WTC11 (cell line): ENCODE results near the gene MRGPRX2. TPM values are rescaled to one million over a fixed set of nuclear protein-coding genes. Genes with fewer than 3 reads are reported as not detected.

ENCODE experiments used
- ATAC-seq: fragments of 200-7000 bp; cut with Tn5 transposase; 2 replicates; pipeline ENCODE4 v1.10.0; 2021; ENCODE audit warnings: mild to moderate bottlenecking, moderate library complexity
- CTCF ChIA-PET: fragments of 300-600 bp; sonication (Branson Sonifier 250); formaldehyde crosslinking; loops from one replicate; lab custom pipeline; 2021; ENCODE audit warnings: antibody characterized with exemption; lab: Charles Lee
- POLR2A ChIA-PET: fragments of 350-600 bp; sonication (Branson Sonifier 250); formaldehyde crosslinking; loops from one replicate; lab custom pipeline; 2021; ENCODE audit warnings: antibody characterized with exemption; lab: Charles Lee
- DNase-seq: peaks from one replicate; pipeline ENCODE4 v3.0.0; 2021; ENCODE audit warnings: low spot score
- H3K27ac Mint-ChIP-seq: 2 replicates; pipeline ENCODE4 v1.8.0; 2021; ENCODE audit warnings: mixed read lengths
- H3K27me3 Mint-ChIP-seq: 2 replicates; pipeline ENCODE4 v1.8.0; 2021; ENCODE audit warnings: low read depth, mild to moderate bottlenecking, moderate library complexity, mixed read lengths
- H3K36me3 Mint-ChIP-seq: 2 replicates; pipeline ENCODE4 v1.8.0; 2021; ENCODE audit warnings: mixed read lengths
- H3K4me1 Mint-ChIP-seq: 2 replicates; pipeline ENCODE4 v1.8.0; 2022; ENCODE audit warnings: mixed read lengths
- H3K4me3 Mint-ChIP-seq: 2 replicates; pipeline ENCODE4 v1.8.0; 2021; ENCODE audit warnings: mild to moderate bottlenecking, moderate library complexity, mixed read lengths
- H3K9me3 Mint-ChIP-seq: 2 replicates; pipeline ENCODE4 v1.8.0; 2021; ENCODE audit warnings: mixed read lengths
- CBFB ChIP-seq: sonication (generic); formaldehyde crosslinking; IDR thresholded peaks from 2 replicates; pipeline ENCODE4 v1.8.1; 2022; ENCODE audit warnings: mild to moderate bottlenecking, low read depth, missing genetic modification reagents
- EMX1 ChIP-seq: fragments of 250-450 bp; sonication (Bioruptor Pico); IDR thresholded peaks from 2 replicates; pipeline ENCODE4 v1.8.0; 2021; ENCODE audit warnings: mild to moderate bottlenecking
- JUN ChIP-seq: sonication (generic); formaldehyde crosslinking; IDR thresholded peaks from 2 replicates; pipeline ENCODE4 v1.8.0; 2023; ENCODE audit warnings: mild to moderate bottlenecking, missing genetic modification reagents
- SP1 ChIP-seq: sonication (generic); formaldehyde crosslinking; conservative IDR thresholded peaks from 2 replicates; pipeline ENCODE4 v1.8.1; 2022; ENCODE audit warnings: missing genetic modification reagents
- TCF7 ChIP-seq: sonication (generic); formaldehyde crosslinking; IDR thresholded peaks from 2 replicates; pipeline ENCODE4 v1.8.0; 2022; ENCODE audit warnings: mild to moderate bottlenecking, low read depth, missing genetic modification reagents, moderate library complexity
- TP53 ChIP-seq: sonication (generic); formaldehyde crosslinking; IDR thresholded peaks from 2 replicates; pipeline ENCODE4 v1.8.1; 2023; ENCODE audit warnings: mild to moderate bottlenecking, missing genetic modification reagents
- ZNF396 ChIP-seq: fragments of 250-450 bp; sonication (Bioruptor Pico); IDR thresholded peaks from 2 replicates; pipeline ENCODE4 v1.8.0; 2021; ENCODE audit warnings: mild to moderate bottlenecking, moderate library complexity, borderline replicate concordance
- total RNA-seq: library from RNA; stranded (reverse); gene quantifications from 3 replicates; pipeline ENCODE4 v1.2.3, GENCODE V29; 2021
- TF ChIP-seq, protein P1 (sequence below): fragments of 250-450 bp; sonication (Bioruptor Pico); IDR thresholded peaks from 2 replicates; pipeline ENCODE4 v1.9.0; 2021; ENCODE audit warnings: moderate library complexity, mild to moderate bottlenecking, inconsistent platforms, borderline replicate concordance
- TF ChIP-seq, protein P2 (sequence below): sonication (generic); formaldehyde crosslinking; IDR thresholded peaks from 2 replicates; pipeline ENCODE4 v1.8.0; 2023; ENCODE audit warnings: mild to moderate bottlenecking, missing genetic modification reagents
- TF ChIP-seq, protein P3 (sequence below): sonication (generic); formaldehyde crosslinking; IDR thresholded peaks from 2 replicates; pipeline ENCODE4 v1.8.0; 2022; ENCODE audit warnings: mild to moderate bottlenecking, missing genetic modification reagents
- TF ChIP-seq, protein P4 (sequence below): sonication (generic); formaldehyde crosslinking; IDR thresholded peaks from 2 replicates; pipeline ENCODE4 v1.8.1; 2023; ENCODE audit warnings: mild to moderate bottlenecking, missing genetic modification reagents, moderate library complexity
- TF ChIP-seq, protein P5 (sequence below): fragments of 250-450 bp; sonication (Bioruptor Pico); IDR thresholded peaks from 2 replicates; pipeline ENCODE4 v2.1.2; 2022; ENCODE audit warnings: mild to moderate bottlenecking, moderate library complexity
- TF ChIP-seq, protein P6 (sequence below): fragments of 250-450 bp; sonication (Bioruptor Pico); IDR thresholded peaks from 2 replicates; pipeline ENCODE4 v1.8.0; 2021; ENCODE audit warnings: mild to moderate bottlenecking
- TF ChIP-seq, protein P7 (sequence below): sonication (generic); formaldehyde crosslinking; IDR thresholded peaks from 2 replicates; pipeline ENCODE4 v1.8.0; 2022; ENCODE audit warnings: mild to moderate bottlenecking, missing genetic modification reagents
- TF ChIP-seq, protein P8 (sequence below): fragments of 250-450 bp; sonication (Bioruptor Pico); IDR thresholded peaks from 2 replicates; pipeline ENCODE4 v1.9.0; 2021; ENCODE audit warnings: mild to moderate bottlenecking

The MRGPRX2 gene
- total RNA-seq, 1 experiment from 2014 or later: not detected

DNA sequence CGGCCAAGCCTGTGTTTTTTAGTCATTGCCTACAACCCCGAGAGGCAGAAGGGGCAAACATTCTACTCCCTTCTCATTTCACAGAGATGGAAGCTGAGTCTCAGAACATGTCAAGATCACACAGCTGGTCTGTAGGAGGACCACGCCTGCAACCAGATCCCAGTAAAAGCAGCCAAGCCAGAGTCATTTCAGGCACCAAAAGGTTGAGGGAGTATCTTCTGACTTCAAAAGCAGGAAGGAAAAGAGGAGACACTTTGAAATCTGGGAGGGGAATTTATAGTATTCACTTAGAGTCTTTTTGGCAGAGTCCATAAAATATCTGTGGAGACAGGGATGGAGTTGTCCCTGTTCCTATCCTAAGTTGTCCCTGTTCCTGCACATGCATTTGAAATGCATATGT, 38.6 kb upstream of the MRGPRX2 start:
- Mint-ChIP-seq H3K4me1 (no peaks in the 10 kb centered on the region), H3K36me3 (no peaks in the 10 kb centered on the region), H3K9me3 (peaks cover 15% of the 10 kb centered on the region), H3K27me3 (peaks cover 6% of the 10 kb centered on the region; the same call in 1 of the 2 replicates), H3K4me3 (no peak overlapping the region), H3K27ac (no peak overlapping the region)
- TF ChIP-seq, protein P1, sequence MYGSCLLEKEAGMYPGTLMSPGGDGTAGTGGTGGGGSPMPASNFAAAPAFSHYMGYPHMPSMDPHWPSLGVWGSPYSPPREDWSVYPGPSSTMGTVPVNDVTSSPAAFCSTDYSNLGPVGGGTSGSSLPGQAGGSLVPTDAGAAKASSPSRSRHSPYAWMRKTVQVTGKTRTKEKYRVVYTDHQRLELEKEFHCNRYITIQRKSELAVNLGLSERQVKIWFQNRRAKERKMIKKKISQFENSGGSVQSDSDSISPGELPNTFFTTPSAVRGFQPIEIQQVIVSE (CRISPR knock-in tag): no peak
- TF ChIP-seq TCF7 (CRISPR knock-in tag): no peak
- no peak for TF ChIP-seq TP53 (CRISPR knock-in tag)
- TF ChIP-seq, protein P2, sequence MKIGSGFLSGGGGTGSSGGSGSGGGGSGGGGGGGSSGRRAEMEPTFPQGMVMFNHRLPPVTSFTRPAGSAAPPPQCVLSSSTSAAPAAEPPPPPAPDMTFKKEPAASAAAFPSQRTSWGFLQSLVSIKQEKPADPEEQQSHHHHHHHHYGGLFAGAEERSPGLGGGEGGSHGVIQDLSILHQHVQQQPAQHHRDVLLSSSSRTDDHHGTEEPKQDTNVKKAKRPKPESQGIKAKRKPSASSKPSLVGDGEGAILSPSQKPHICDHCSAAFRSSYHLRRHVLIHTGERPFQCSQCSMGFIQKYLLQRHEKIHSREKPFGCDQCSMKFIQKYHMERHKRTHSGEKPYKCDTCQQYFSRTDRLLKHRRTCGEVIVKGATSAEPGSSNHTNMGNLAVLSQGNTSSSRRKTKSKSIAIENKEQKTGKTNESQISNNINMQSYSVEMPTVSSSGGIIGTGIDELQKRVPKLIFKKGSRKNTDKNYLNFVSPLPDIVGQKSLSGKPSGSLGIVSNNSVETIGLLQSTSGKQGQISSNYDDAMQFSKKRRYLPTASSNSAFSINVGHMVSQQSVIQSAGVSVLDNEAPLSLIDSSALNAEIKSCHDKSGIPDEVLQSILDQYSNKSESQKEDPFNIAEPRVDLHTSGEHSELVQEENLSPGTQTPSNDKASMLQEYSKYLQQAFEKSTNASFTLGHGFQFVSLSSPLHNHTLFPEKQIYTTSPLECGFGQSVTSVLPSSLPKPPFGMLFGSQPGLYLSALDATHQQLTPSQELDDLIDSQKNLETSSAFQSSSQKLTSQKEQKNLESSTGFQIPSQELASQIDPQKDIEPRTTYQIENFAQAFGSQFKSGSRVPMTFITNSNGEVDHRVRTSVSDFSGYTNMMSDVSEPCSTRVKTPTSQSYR: no peak
- TF ChIP-seq JUN (CRISPR knock-in tag): no peak
- TF ChIP-seq SP1: no peak
- TF ChIP-seq, protein P3, sequence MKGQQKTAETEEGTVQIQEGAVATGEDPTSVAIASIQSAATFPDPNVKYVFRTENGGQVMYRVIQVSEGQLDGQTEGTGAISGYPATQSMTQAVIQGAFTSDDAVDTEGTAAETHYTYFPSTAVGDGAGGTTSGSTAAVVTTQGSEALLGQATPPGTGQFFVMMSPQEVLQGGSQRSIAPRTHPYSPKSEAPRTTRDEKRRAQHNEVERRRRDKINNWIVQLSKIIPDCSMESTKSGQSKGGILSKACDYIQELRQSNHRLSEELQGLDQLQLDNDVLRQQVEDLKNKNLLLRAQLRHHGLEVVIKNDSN (CRISPR knock-in tag): no peak
- no peak for TF ChIP-seq CBFB (CRISPR knock-in tag)
- TF ChIP-seq, protein P4, sequence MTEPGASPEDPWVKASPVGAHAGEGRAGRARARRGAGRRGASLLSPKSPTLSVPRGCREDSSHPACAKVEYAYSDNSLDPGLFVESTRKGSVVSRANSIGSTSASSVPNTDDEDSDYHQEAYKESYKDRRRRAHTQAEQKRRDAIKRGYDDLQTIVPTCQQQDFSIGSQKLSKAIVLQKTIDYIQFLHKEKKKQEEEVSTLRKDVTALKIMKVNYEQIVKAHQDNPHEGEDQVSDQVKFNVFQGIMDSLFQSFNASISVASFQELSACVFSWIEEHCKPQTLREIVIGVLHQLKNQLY (CRISPR knock-in tag): no peak
- TF ChIP-seq, protein P5, sequence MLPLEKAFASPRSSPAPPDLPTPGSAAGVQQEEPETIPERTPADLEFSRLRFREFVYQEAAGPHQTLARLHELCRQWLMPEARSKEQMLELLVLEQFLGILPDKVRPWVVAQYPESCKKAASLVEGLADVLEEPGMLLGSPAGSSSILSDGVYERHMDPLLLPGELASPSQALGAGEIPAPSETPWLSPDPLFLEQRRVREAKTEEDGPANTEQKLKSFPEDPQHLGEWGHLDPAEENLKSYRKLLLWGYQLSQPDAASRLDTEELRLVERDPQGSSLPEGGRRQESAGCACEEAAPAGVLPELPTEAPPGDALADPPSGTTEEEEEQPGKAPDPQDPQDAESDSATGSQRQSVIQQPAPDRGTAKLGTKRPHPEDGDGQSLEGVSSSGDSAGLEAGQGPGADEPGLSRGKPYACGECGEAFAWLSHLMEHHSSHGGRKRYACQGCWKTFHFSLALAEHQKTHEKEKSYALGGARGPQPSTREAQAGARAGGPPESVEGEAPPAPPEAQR (CRISPR knock-in tag): no peak
- no peak for TF ChIP-seq EMX1 (CRISPR knock-in tag)
- TF ChIP-seq, protein P6, sequence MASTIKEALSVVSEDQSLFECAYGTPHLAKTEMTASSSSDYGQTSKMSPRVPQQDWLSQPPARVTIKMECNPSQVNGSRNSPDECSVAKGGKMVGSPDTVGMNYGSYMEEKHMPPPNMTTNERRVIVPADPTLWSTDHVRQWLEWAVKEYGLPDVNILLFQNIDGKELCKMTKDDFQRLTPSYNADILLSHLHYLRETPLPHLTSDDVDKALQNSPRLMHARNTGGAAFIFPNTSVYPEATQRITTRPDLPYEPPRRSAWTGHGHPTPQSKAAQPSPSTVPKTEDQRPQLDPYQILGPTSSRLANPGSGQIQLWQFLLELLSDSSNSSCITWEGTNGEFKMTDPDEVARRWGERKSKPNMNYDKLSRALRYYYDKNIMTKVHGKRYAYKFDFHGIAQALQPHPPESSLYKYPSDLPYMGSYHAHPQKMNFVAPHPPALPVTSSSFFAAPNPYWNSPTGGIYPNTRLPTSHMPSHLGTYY (CRISPR knock-in tag): no peak
- no peak for TF ChIP-seq ZNF396 (CRISPR knock-in tag)
- TF ChIP-seq, protein P7, sequence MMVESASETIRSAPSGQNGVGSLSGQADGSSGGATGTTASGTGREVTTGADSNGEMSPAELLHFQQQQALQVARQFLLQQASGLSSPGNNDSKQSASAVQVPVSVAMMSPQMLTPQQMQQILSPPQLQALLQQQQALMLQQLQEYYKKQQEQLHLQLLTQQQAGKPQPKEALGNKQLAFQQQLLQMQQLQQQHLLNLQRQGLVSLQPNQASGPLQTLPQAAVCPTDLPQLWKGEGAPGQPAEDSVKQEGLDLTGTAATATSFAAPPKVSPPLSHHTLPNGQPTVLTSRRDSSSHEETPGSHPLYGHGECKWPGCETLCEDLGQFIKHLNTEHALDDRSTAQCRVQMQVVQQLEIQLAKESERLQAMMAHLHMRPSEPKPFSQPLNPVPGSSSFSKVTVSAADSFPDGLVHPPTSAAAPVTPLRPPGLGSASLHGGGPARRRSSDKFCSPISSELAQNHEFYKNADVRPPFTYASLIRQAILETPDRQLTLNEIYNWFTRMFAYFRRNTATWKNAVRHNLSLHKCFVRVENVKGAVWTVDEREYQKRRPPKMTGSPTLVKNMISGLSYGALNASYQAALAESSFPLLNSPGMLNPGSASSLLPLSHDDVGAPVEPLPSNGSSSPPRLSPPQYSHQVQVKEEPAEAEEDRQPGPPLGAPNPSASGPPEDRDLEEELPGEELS (CRISPR knock-in tag): no peak
- TF ChIP-seq, protein P8, sequence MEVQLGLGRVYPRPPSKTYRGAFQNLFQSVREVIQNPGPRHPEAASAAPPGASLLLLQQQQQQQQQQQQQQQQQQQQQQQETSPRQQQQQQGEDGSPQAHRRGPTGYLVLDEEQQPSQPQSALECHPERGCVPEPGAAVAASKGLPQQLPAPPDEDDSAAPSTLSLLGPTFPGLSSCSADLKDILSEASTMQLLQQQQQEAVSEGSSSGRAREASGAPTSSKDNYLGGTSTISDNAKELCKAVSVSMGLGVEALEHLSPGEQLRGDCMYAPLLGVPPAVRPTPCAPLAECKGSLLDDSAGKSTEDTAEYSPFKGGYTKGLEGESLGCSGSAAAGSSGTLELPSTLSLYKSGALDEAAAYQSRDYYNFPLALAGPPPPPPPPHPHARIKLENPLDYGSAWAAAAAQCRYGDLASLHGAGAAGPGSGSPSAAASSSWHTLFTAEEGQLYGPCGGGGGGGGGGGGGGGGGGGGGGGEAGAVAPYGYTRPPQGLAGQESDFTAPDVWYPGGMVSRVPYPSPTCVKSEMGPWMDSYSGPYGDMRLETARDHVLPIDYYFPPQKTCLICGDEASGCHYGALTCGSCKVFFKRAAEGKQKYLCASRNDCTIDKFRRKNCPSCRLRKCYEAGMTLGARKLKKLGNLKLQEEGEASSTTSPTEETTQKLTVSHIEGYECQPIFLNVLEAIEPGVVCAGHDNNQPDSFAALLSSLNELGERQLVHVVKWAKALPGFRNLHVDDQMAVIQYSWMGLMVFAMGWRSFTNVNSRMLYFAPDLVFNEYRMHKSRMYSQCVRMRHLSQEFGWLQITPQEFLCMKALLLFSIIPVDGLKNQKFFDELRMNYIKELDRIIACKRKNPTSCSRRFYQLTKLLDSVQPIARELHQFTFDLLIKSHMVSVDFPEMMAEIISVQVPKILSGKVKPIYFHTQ (CRISPR knock-in tag): no peak
- ChIA-PET POLR2A (no interaction called here), CTCF (interaction anchor here (0.6 kb wide), 1 partner anchor 161 kb away, joined by 3 read pairs; no protein-coding TSS in a partner anchor)
- ATAC-seq (no peak), DNase-seq (no peak)
